CD4-positive, alpha-beta memory T cell (primary cell): ENCODE results near the gene THSD7B. TPM values are rescaled to one million over a fixed set of nuclear protein-coding genes. Genes with fewer than 3 reads are reported as not detected.

Experiments
- CTCF ChIA-PET: fragments of 350-600 bp; sonication (Branson Sonifier 250); formaldehyde crosslinking; loops from one replicate; lab custom pipeline; 2021; ENCODE audit warnings: inconsistent platforms; ENCODE audit not compliant: partially characterized antibody; lab: Charles Lee
- POLR2A ChIA-PET: fragments of 350-600 bp; sonication (Branson Sonifier 250); formaldehyde crosslinking; loops from one replicate; lab custom pipeline; 2021; ENCODE audit not compliant: partially characterized antibody; lab: Charles Lee
- DNase-seq, 5 donors: peaks; one replicate each; pipeline versions ENCODE4 v3.0.0 to v3.0.0-alpha.2; 2020 to 2022; ENCODE audit warnings: mixed read lengths in 1 of 5
- H3K27ac ChIP-seq: one replicate; pipeline ENCODE4 v1.7.0; 2013; ENCODE audit warnings: low read depth, low read length
- H3K27me3 ChIP-seq: 2 replicates; pipeline ENCODE4 v1.7.0; 2013; ENCODE audit warnings: mild to moderate bottlenecking, low read length, moderate library complexity; ENCODE audit not compliant: insufficient read depth
- H3K36me3 ChIP-seq: 2 replicates; pipeline ENCODE4 v1.7.0; 2013; ENCODE audit warnings: mild to moderate bottlenecking, low read length, moderate library complexity; ENCODE audit not compliant: insufficient read depth
- H3K4me1 ChIP-seq: 2 replicates; pipeline ENCODE4 v1.7.0; 2013; ENCODE audit warnings: mild to moderate bottlenecking, low read length, moderate library complexity; ENCODE audit not compliant: insufficient read depth
- H3K4me3 ChIP-seq, 2 donors: one replicate each; pipeline ENCODE4 v1.7.0; 2013; ENCODE audit warnings: low read length in 2 of 2, mild to moderate bottlenecking in 1 of 2
- H3K9me3 ChIP-seq, 2 donors: one replicate each; pipeline ENCODE4 v1.7.0; 2013; ENCODE audit warnings: low read length in 2 of 2, control low read depth in 1 of 2; ENCODE audit not compliant: control insufficient read depth in 1 of 2
- H3K27ac Mint-ChIP-seq, 7 donors: one replicate each; pipeline ENCODE4 v1.8.0; 2020 to 2021; ENCODE audit warnings: mixed read lengths in 7 of 7, mild to moderate bottlenecking in 6 of 7, inconsistent platforms in 3 of 7, moderate library complexity in 3 of 7
- H3K27me3 Mint-ChIP-seq, 2 donors: one replicate each; pipeline ENCODE4 v1.8.0; 2020 to 2021; ENCODE audit warnings: mixed read lengths in 2 of 2
- H3K36me3 Mint-ChIP-seq, 2 donors: one replicate each; pipeline ENCODE4 v1.8.0; 2020 to 2021; ENCODE audit warnings: mixed read lengths in 2 of 2, inconsistent platforms in 1 of 2, mild to moderate bottlenecking in 1 of 2
- H3K4me1 Mint-ChIP-seq, 4 donors: one replicate each; pipeline ENCODE4 v1.8.0; 2020 to 2021; ENCODE audit warnings: mixed read lengths in 4 of 4, mild to moderate bottlenecking in 1 of 4
- H3K4me3 Mint-ChIP-seq, 8 donors: one replicate each; pipeline ENCODE4 v1.8.0; 2020 to 2021; ENCODE audit warnings: mixed read lengths in 8 of 8, mild to moderate bottlenecking in 7 of 8, moderate library complexity in 6 of 8, inconsistent platforms in 3 of 8
- H3K9me3 Mint-ChIP-seq, 8 donors: one replicate each; pipeline ENCODE4 v1.8.0; 2020 to 2021; ENCODE audit warnings: mixed read lengths in 8 of 8, mild to moderate bottlenecking in 5 of 8, inconsistent platforms in 3 of 8, moderate library complexity in 1 of 8
- intact Hi-C: fragments of 100-400 bp; cut with micrococcal nuclease; formaldehyde crosslinking; loops from one replicate; pipeline ENCODE4 v1.15.1; 2023
- polyA plus RNA-seq, 2 donors: library from polyadenylated mRNA; unstranded; fragments of 300-500 nt; fragmentation: Illumina TruSeq; gene quantifications; one replicate each; pipeline ENCODE4 v1.2.3, GENCODE V29; 2021
- total RNA-seq, 2 experiments: library from RNA; stranded (reverse); gene quantifications; one replicate each; pipeline ENCODE4 v1.2.3, GENCODE V29; 2021

THSD7B gene
- total and polyA plus RNA-seq, 4 experiments from 2014 or later = not detected

- no peaks in the 10 kb centered on the region for H3K36me3 ChIP-seq
- Mint-ChIP-seq H3K27me3 (no peaks in the 10 kb centered on the region), H3K27ac (no peak overlapping the region), H3K9me3 (peaks cover 4 to 18% (median 10%) of the 10 kb centered on the region in 8 donors), H3K36me3 (no peaks in the 10 kb centered on the region), H3K4me1 (no peaks in the 10 kb centered on the region), H3K4me3 (no peak overlapping the region)
- POLR2A ChIA-PET = no interaction called here
- CTCF ChIA-PET = no interaction called here
- no peak overlapping the region for H3K27ac ChIP-seq
- H3K4me3 ChIP-seq = no peak overlapping the region
- no peak for DNase-seq
- no peaks in the 10 kb centered on the region for H3K27me3 ChIP-seq
- no peaks in the 10 kb centered on the region for H3K4me1 ChIP-seq
- intact Hi-C loops = no loop called here
- peaks cover 0 to 6% of the 10 kb centered on the region in 2 donors for H3K9me3 ChIP-seq
Observed at GRCh38 chr2:137387044-137387443, 621.7 kb downstream of the THSD7B start.

- H3K9me3 ChIP-seq = no peaks in the 10 kb centered on the region
- no peaks in the 10 kb centered on the region for H3K4me1 Mint-ChIP-seq
- H3K4me3 Mint-ChIP-seq = no peak overlapping the region
- H3K27ac ChIP-seq = no peak overlapping the region
- intact Hi-C loops = no loop called here
- no peak overlapping the region for H3K27ac Mint-ChIP-seq
- no peaks in the 10 kb centered on the region for H3K27me3 ChIP-seq
- ChIA-PET POLR2A (no interaction called here), CTCF (no interaction called here)
- no peaks in the 10 kb centered on the region for H3K36me3 ChIP-seq
- no peak for DNase-seq
- H3K4me3 ChIP-seq = no peak overlapping the region
- peaks cover 0 to 14% (median 3%) of the 10 kb centered on the region in 8 donors for H3K9me3 Mint-ChIP-seq
- no peaks in the 10 kb centered on the region for H3K27me3 Mint-ChIP-seq
- no peaks in the 10 kb centered on the region for H3K4me1 ChIP-seq
- H3K36me3 Mint-ChIP-seq = no peaks in the 10 kb centered on the region
Observed at GRCh38 chr2:137405496-137405895, 640.2 kb downstream of the THSD7B start.

GRCh38 chr2:137411585-137411984 lies 646.2 kb downstream of the THSD7B start:
- no peaks in the 10 kb centered on the region for H3K4me1 ChIP-seq
- Mint-ChIP-seq H3K9me3 (peaks cover 0 to 10% (median 4%) of the 10 kb centered on the region in 8 donors), H3K4me1 (no peaks in the 10 kb centered on the region), H3K4me3 (no peak overlapping the region), H3K27me3 (no peaks in the 10 kb centered on the region), H3K36me3 (no peaks in the 10 kb centered on the region), H3K27ac (no peak overlapping the region)
- H3K27me3 ChIP-seq = no peaks in the 10 kb centered on the region
- ChIA-PET CTCF (no interaction called here), POLR2A (no interaction called here)
- no peak overlapping the region for H3K4me3 ChIP-seq
- intact Hi-C loops = no loop called here
- H3K27ac ChIP-seq = no peak overlapping the region
- no peaks in the 10 kb centered on the region for H3K36me3 ChIP-seq
- no peak for DNase-seq
- no peaks in the 10 kb centered on the region for H3K9me3 ChIP-seq

- H3K27ac ChIP-seq = no peak overlapping the region
- H3K36me3 ChIP-seq = no peaks in the 10 kb centered on the region
- no peaks in the 10 kb centered on the region for H3K27me3 ChIP-seq
- no peak overlapping the region for H3K4me3 ChIP-seq
- Mint-ChIP-seq H3K27me3 (no peaks in the 10 kb centered on the region), H3K9me3 (peaks cover 0 to 10% (median 5%) of the 10 kb centered on the region in 8 donors), H3K4me3 (no peak overlapping the region), H3K27ac (no peak overlapping the region), H3K4me1 (no peaks in the 10 kb centered on the region), H3K36me3 (no peaks in the 10 kb centered on the region)
- ChIA-PET POLR2A (no interaction called here), CTCF (no interaction called here)
- DNase-seq = no peak
- no peaks in the 10 kb centered on the region for H3K4me1 ChIP-seq
- intact Hi-C loops = no loop called here
- H3K9me3 ChIP-seq = no peaks in the 10 kb centered on the region
Observed at GRCh38 chr2:137420744-137421143, 655.4 kb downstream of the THSD7B start.

- H3K27me3 ChIP-seq = no peaks in the 10 kb centered on the region
- no peak overlapping the region for H3K4me3 ChIP-seq
- H3K4me1 Mint-ChIP-seq = no peaks in the 10 kb centered on the region
- no peak overlapping the region for H3K27ac ChIP-seq
- no peaks in the 10 kb centered on the region for H3K36me3 ChIP-seq
- H3K4me1 ChIP-seq = no peaks in the 10 kb centered on the region
- peaks cover 0 to 8% (median 3%) of the 10 kb centered on the region in 8 donors for H3K9me3 Mint-ChIP-seq
- ChIA-PET CTCF (no interaction called here), POLR2A (no interaction called here)
- intact Hi-C loops = no loop called here
- no peak for DNase-seq
- no peak overlapping the region for H3K4me3 Mint-ChIP-seq
- H3K36me3 Mint-ChIP-seq = no peaks in the 10 kb centered on the region
- no peak overlapping the region for H3K27ac Mint-ChIP-seq
- no peaks in the 10 kb centered on the region for H3K9me3 ChIP-seq
- H3K27me3 Mint-ChIP-seq = no peaks in the 10 kb centered on the region
Observed at GRCh38 chr2:137435162-137435561, 669.8 kb downstream of the THSD7B start.

GRCh38 chr2:137437386-137437785 lies 672.0 kb downstream of the THSD7B start:
- H3K4me1 Mint-ChIP-seq = no peaks in the 10 kb centered on the region
- Histone ChIP-seq H3K9me3 (no peaks in the 10 kb centered on the region), H3K27me3 (no peaks in the 10 kb centered on the region), H3K4me1 (no peaks in the 10 kb centered on the region), H3K4me3 (no peak overlapping the region), H3K36me3 (no peaks in the 10 kb centered on the region), H3K27ac (no peak overlapping the region)
- H3K27me3 Mint-ChIP-seq = no peaks in the 10 kb centered on the region
- POLR2A ChIA-PET = no interaction called here
- intact Hi-C loops = no loop called here
- CTCF ChIA-PET = no interaction called here
- DNase-seq = no peak
- no peak overlapping the region for H3K4me3 Mint-ChIP-seq
- no peaks in the 10 kb centered on the region for H3K36me3 Mint-ChIP-seq
- no peak overlapping the region for H3K27ac Mint-ChIP-seq
- H3K9me3 Mint-ChIP-seq = peaks cover 0 to 7% (median 3%) of the 10 kb centered on the region in 8 donors

GRCh38 chr2:137444970-137445369 lies 679.6 kb downstream of the THSD7B start:
- no peaks in the 10 kb centered on the region for H3K27me3 Mint-ChIP-seq
- Histone ChIP-seq H3K27ac (no peak overlapping the region), H3K27me3 (no peaks in the 10 kb centered on the region), H3K4me1 (no peaks in the 10 kb centered on the region), H3K4me3 (no peak overlapping the region), H3K36me3 (no peaks in the 10 kb centered on the region), H3K9me3 (no peaks in the 10 kb centered on the region)
- peaks cover 0 to 14% (median 4%) of the 10 kb centered on the region in 8 donors for H3K9me3 Mint-ChIP-seq
- H3K4me3 Mint-ChIP-seq = no peak overlapping the region
- no peaks in the 10 kb centered on the region for H3K36me3 Mint-ChIP-seq
- ChIA-PET CTCF (no interaction called here), POLR2A (no interaction called here)
- DNase-seq = no peak
- no peak overlapping the region for H3K27ac Mint-ChIP-seq
- intact Hi-C loops = no loop called here
- H3K4me1 Mint-ChIP-seq = no peaks in the 10 kb centered on the region

GRCh38 chr2:137449454-137449853 lies 684.1 kb downstream of the THSD7B start:
- H3K36me3 Mint-ChIP-seq = no peaks in the 10 kb centered on the region
- ChIA-PET POLR2A (no interaction called here), CTCF (no interaction called here)
- H3K27me3 ChIP-seq = no peaks in the 10 kb centered on the region
- H3K36me3 ChIP-seq = no peaks in the 10 kb centered on the region
- intact Hi-C loops = no loop called here
- H3K4me1 Mint-ChIP-seq = no peaks in the 10 kb centered on the region
- no peaks in the 10 kb centered on the region for H3K9me3 ChIP-seq
- peaks cover 0 to 10% (median 5%) of the 10 kb centered on the region in 8 donors for H3K9me3 Mint-ChIP-seq
- H3K4me1 ChIP-seq = no peaks in the 10 kb centered on the region
- H3K4me3 Mint-ChIP-seq = no peak overlapping the region
- DNase-seq = no peak
- no peak overlapping the region for H3K4me3 ChIP-seq
- no peaks in the 10 kb centered on the region for H3K27me3 Mint-ChIP-seq
- no peak overlapping the region for H3K27ac Mint-ChIP-seq
- no peak overlapping the region for H3K27ac ChIP-seq
